Coronary artery (tissue), 2 donors: ENCODE measurements around the gene TCEA2.

Source experiments
- DNase-seq: peaks from one replicate; pipeline ENCODE4 v3.0.0-alpha.2; 2017; ENCODE audit warnings: low spot score
- H3K27ac ChIP-seq, 2 donors: fragments of 200-600 bp; sonication (generic); one replicate each; pipeline ENCODE4 v1.5.1; 2016 to 2019
- H3K4me3 ChIP-seq: fragments of 200-600 bp; sonication (generic); 2 replicates; pipeline ENCODE4 v1.5.1; 2016; ENCODE audit warnings: mild to moderate bottlenecking, moderate library complexity
- TF ChIP-seq, protein P1 (sequence below): fragments of 200-600 bp; sonication (generic); IDR thresholded peaks from one replicate; pipeline ENCODE4 v1.5.1; 2019; ENCODE audit warnings: antibody characterized with exemption

Gene TCEA2

DNA sequence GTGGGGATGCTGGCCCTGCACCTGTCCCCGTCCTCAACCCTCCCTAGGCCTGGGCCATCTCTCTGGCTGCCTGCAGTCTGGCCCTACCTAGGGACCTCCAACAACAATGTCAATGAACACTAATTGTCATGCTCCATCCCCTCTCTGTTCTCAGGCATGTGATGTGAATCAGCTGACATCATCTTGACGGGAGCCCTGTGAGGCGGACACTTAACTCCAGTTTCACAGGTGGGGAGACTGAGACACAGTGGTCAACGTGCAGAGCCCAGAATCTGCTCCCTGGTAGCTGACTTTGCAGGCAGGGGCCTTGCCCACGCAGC is 762 bp upstream of the TCEA2 start:
- Histone ChIP-seq H3K4me3 (peak overlapping the region; percentile 96), H3K27ac (peak overlapping the region; percentile 45 to 92)
- TF ChIP-seq, protein P1, sequence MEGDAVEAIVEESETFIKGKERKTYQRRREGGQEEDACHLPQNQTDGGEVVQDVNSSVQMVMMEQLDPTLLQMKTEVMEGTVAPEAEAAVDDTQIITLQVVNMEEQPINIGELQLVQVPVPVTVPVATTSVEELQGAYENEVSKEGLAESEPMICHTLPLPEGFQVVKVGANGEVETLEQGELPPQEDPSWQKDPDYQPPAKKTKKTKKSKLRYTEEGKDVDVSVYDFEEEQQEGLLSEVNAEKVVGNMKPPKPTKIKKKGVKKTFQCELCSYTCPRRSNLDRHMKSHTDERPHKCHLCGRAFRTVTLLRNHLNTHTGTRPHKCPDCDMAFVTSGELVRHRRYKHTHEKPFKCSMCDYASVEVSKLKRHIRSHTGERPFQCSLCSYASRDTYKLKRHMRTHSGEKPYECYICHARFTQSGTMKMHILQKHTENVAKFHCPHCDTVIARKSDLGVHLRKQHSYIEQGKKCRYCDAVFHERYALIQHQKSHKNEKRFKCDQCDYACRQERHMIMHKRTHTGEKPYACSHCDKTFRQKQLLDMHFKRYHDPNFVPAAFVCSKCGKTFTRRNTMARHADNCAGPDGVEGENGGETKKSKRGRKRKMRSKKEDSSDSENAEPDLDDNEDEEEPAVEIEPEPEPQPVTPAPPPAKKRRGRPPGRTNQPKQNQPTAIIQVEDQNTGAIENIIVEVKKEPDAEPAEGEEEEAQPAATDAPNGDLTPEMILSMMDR, result no peak
- no peak for DNase-seq

DNA sequence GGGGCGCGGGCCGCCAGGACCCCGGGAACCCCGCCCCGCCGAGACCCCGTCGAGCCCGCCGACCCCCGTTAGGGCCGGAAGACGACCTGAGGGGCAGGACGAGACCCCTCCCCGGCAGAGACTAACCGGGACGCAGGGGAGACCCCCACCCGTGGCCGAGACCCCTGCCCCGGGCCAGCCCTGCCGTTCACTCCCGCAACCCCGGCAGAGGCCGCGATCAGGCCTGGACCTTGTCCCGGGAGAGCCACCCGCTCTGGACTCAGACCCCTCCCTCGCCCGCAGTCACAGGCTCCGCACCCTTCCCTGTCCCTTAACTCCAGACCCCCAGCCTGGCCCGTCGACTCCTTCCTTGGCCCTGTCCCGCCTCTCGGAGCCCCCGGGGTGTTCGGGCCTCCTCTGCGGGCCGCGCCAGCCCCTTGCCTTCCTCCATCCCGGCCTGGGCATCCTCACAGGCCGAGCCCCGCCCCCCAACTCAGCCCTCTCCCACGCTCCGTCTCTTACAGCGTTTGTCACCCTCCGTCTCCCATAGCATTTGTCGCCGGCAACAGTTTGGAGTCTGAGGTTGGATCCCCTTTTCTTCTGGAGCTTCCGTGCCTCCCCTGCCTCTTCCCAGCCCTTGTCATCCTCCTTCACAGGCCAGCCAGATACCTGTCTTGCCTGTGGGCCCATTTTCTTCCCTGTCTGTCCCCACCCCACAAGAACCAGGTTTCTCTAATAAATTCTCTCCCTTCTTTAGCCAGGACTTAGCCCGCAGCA is 569 bp downstream of the TCEA2 start:
- Histone ChIP-seq H3K4me3 (peak overlapping the region; percentile 96), H3K27ac (peak overlapping the region; percentile 83 to 92)
- no peak for DNase-seq
- TF ChIP-seq, protein P1, result no peak

DNA sequence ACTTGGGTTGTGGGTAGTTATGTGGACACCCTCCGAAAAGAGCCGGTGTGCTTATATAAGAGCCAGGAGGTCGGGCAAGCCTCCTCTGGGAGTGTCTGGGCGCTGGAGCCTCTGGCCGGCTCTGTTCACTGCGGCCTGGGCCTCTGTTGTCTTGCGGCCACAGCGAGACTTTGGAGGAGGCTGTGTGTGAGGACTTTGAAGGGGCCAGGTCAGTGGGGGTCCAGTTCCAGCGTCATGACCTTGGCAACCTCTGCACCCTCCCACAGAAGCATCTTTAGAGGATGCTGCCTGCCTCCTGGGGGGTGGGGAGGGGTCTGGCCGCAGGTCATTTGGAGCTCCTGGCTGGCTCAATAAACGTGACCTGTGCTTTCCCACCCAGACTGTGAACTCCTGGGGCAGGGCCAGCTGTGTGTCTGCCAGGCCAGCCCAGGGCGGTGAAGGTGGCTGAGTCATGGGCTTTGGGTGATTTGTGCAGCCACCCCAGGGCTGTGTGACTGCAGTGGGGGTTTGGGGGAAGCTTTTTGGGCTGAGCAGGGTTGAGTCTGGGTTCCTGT is 1.2 kb downstream of the TCEA2 start:
- peak overlapping the region; percentile 83 to 92 for H3K27ac ChIP-seq
- H3K4me3 ChIP-seq, result peak overlapping the region; percentile 96
- no peak for DNase-seq
- TF ChIP-seq, protein P1, result no peak

DNA sequence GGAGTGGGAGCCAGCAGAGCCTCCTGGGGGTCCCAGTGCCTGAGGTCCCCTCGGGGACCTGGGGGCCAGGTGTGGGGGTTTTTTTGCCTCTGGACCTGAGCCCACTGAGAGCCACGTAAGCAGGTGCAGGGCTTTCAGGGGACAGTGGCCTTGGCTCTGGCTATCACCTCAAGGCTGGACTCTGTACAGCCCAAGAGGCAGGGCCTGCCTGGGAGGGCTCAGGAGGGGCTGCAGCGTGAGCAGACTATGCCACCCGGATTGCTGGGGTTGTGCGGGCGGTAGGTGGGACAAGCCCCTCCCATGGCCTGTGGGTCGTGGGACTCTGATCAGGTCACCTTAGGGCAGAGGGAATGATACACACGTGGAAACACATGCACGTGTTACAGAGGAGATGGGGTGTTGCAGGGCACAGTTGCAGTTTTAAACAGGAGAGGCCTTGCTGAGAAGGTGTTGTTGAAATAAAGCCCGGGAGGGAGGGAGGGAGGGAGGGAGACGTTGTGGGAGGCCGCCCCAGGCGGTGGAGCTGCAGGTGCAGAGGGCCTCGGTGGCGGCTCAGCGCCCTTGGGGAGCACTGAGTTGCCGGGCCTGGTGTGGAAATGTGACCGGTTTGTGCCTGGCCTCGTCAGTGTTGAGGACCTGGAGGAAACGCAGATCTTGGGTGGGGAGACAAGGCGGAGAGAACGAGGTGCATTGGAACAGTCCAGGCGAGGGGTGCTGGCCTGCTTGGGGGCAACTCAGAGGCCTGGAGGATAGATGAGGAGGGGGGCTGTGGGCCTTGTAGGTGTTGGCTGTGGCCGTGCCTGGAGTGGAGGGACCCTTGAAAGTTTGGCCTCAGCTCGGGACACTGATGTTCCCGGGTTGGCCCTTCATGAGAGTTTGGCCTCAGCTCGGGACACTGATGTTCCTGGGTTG is 2.3 kb downstream of the TCEA2 start:
- H3K27ac ChIP-seq, result no peak overlapping the region
- TF ChIP-seq, protein P1, result no peak
- DNase-seq, result no peak
- no peak overlapping the region for H3K4me3 ChIP-seq

DNA sequence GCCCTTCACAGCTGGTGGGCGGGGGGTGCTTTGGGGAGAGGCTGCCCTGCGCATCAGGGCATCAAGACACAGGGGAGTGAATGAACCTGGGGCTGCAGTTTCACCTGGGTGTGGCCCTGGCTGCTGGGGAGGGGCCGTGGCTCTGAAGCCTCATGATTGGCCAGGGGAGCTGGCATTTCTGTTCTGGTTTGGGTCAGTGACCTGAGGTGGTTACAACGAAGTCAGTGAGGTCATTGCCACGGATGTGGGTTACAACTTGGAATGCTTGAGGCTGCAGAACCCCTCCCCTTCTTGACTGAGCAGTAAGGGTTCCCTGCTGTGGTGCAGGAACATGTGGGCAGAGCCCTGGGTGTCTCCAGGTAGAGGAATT is 3.0 kb downstream of the TCEA2 start:
- H3K27ac ChIP-seq, result no peak overlapping the region
- no peak for DNase-seq

DNA sequence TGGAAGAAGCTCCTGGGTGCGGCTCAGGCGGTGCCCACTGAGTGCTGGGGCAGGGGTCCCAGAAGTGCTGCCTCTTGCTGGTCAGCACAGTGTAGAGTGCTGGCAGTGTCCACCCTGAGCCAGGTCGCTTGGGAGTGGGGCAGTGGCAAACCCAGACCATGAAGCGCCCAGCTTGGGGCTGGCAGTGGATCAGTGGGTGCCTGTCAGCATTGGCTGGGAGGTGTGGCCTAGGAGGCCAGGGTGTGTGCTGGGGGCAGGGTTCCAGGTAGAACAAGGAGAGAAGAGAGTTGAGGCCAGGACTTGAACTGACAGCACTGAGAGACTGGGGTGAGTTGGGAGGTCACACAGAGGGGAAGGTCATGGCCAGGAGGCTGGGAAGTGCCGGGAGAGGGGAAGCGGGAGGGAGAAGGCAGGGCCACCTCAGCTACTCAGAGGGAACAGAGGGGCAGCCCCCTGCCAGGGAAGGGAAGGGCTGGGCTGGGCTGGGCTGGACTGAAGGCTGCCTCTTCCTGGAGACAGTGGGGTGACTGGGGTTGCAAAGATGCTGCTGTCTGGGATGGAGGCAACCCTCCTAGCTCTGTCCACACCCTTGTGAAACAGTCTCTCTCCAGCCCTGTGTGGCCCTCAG is 4.1 kb downstream of the TCEA2 start:
- DNase-seq, result no peak
- Histone ChIP-seq H3K4me3 (no peak overlapping the region), H3K27ac (no peak overlapping the region)
- TF ChIP-seq, protein P1, result no peak

More for the DNA sequence above, 3.0 kb downstream of the TCEA2 start:
- H3K4me3 ChIP-seq, result no peak overlapping the region
- TF ChIP-seq, protein P1, result no peak
